IPS-18a (cell line): ENCODE data around the gene STRC.

Source experiments
- H3K27ac ChIP-seq: one replicate; pipeline ENCODE4 v1.5.1; 2013; ENCODE audit warnings: low read length
- H3K27me3 ChIP-seq: one replicate; pipeline ENCODE4 v1.6.1; 2013; ENCODE audit warnings: mild to moderate bottlenecking, low read length; ENCODE audit not compliant: control insufficient read depth, insufficient read depth
- H3K36me3 ChIP-seq: one replicate; pipeline ENCODE4 v1.6.1; 2013; ENCODE audit warnings: low read depth, low read length; ENCODE audit not compliant: control insufficient read depth
- H3K4me1 ChIP-seq: one replicate; pipeline ENCODE4 v1.6.1; 2013; ENCODE audit warnings: low read depth, low read length; ENCODE audit not compliant: control insufficient read depth
- H3K4me3 ChIP-seq: one replicate; pipeline ENCODE4 v1.5.1; 2013; ENCODE audit warnings: low read length
- H3K9ac ChIP-seq: one replicate; pipeline ENCODE4 v1.6.1; 2013; ENCODE audit warnings: mild to moderate bottlenecking, low read length, moderate library complexity
- H3K9me3 ChIP-seq: one replicate; pipeline ENCODE4 v1.6.1; 2013; ENCODE audit warnings: low read depth, low read length; ENCODE audit not compliant: control insufficient read depth

Gene STRC

GRCh38 chr15:43552256-43552655, 66.3 kb downstream of the STRC start:
- Histone ChIP-seq H3K9ac (no peak overlapping the region), H3K27me3 (no peaks in the 10 kb centered on the region), H3K4me3 (no peak overlapping the region), H3K9me3 (no peaks in the 10 kb centered on the region), H3K27ac (no peak overlapping the region), H3K4me1 (no peaks in the 10 kb centered on the region), H3K36me3 (no peaks in the 10 kb centered on the region)

GRCh38 chr15:43550527-43551363, 67.9 kb downstream of the STRC start:
- Histone ChIP-seq H3K36me3 (no peaks in the 10 kb centered on the region), H3K27ac (no peak overlapping the region), H3K4me3 (no peak overlapping the region), H3K9me3 (no peaks in the 10 kb centered on the region), H3K4me1 (no peaks in the 10 kb centered on the region), H3K27me3 (no peaks in the 10 kb centered on the region), H3K9ac (no peak overlapping the region)
